HUES48 (cell line): ENCODE results near the gene SLC4A4.

Source experiments
- H3K27ac ChIP-seq: one replicate; pipeline ENCODE4 v1.7.0; 2013; ENCODE audit warnings: low read depth, low read length, inconsistent platforms
- H3K27me3 ChIP-seq: 2 replicates; pipeline ENCODE4 v1.6.1; 2013; ENCODE audit warnings: mild to moderate bottlenecking, low read length; ENCODE audit not compliant: control insufficient read depth, insufficient read depth
- H3K36me3 ChIP-seq: 2 replicates; pipeline ENCODE4 v1.6.1; 2013; ENCODE audit warnings: low read length; ENCODE audit not compliant: control insufficient read depth, insufficient read depth
- H3K4me1 ChIP-seq: 2 replicates; pipeline ENCODE4 v1.6.1; 2013; ENCODE audit warnings: mild to moderate bottlenecking, low read length; ENCODE audit not compliant: control insufficient read depth, insufficient read depth
- H3K4me3 ChIP-seq: 2 replicates; pipeline ENCODE4 v1.5.1; 2013; ENCODE audit warnings: mild to moderate bottlenecking, low read depth, low read length
- H3K9ac ChIP-seq: 2 replicates; pipeline ENCODE4 v1.6.1; 2013; ENCODE audit warnings: mild to moderate bottlenecking, low read depth, low read length, moderate library complexity
- H3K9me3 ChIP-seq: 2 replicates; pipeline ENCODE4 v1.6.1; 2013; ENCODE audit warnings: low read length; ENCODE audit not compliant: control insufficient read depth, insufficient read depth

The SLC4A4 gene

GRCh38 chr4:71498002-71498401 lies 159.2 kb downstream of the SLC4A4 start:
- Histone ChIP-seq H3K4me3 (no peak overlapping the region), H3K9ac (no peak overlapping the region), H3K9me3 (no peaks in the 10 kb centered on the region), H3K27ac (no peak overlapping the region), H3K27me3 (no peaks in the 10 kb centered on the region), H3K36me3 (no peaks in the 10 kb centered on the region), H3K4me1 (no peaks in the 10 kb centered on the region)

GRCh38 chr4:71498625-71499024 lies 159.8 kb downstream of the SLC4A4 start:
- Histone ChIP-seq H3K27ac (no peak overlapping the region), H3K4me3 (no peak overlapping the region)

GRCh38 chr4:71501992-71502391 lies 163.2 kb downstream of the SLC4A4 start:
- H3K9ac ChIP-seq: no peak overlapping the region
- H3K27ac ChIP-seq: no peak overlapping the region
- H3K4me3 ChIP-seq: no peak overlapping the region
- no peaks in the 10 kb centered on the region for H3K4me1 ChIP-seq
- no peaks in the 10 kb centered on the region for H3K9me3 ChIP-seq
- H3K36me3 ChIP-seq: no peaks in the 10 kb centered on the region
- no peaks in the 10 kb centered on the region for H3K27me3 ChIP-seq

More at GRCh38 chr4:71498625-71499024, 159.8 kb downstream of the SLC4A4 start:
- no peaks in the 10 kb centered on the region for H3K9me3 ChIP-seq
- H3K9ac ChIP-seq: no peak overlapping the region
- H3K36me3 ChIP-seq: no peaks in the 10 kb centered on the region
- no peaks in the 10 kb centered on the region for H3K4me1 ChIP-seq
- no peaks in the 10 kb centered on the region for H3K27me3 ChIP-seq

DNA sequence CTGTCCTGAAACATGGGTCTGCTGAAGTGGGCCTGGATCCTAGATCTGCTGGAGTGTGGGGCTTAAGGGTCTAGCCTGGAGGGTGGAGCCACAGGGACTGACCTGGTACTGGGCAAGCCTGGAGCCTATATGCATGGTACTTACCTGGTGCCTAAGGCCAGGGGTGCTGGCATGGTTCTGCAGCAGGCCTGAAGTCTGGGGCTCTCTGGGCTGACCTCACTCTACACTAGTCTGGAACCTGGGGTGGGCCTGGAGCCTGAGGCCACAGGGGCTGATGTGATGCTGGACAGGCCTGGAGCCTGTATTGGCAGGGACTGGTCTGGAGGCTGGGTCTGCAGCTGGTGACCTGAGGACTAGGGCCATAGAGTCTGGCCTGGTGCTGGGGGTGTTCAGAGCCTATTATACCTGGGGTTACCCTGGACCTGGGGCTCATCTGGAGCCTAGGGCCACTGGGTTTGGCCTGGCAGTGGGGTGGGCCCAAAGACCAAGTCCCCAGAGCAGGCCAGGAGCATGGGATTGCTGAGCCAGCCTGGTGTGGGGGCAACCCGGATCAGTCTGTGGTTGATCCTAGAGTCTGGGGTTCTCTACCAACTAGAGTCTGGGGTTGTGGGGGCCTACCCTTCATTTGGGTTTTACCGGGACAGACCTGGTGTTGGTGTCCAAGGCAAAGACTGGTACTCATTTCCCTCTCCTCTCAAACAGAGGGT lies 179.6 kb downstream of the SLC4A4 start:
- H3K27ac ChIP-seq: no peak overlapping the region
- no peak overlapping the region for H3K4me3 ChIP-seq
- no peak overlapping the region for H3K9ac ChIP-seq
- H3K4me1 ChIP-seq: no peaks in the 10 kb centered on the region
- H3K27me3 ChIP-seq: no peaks in the 10 kb centered on the region
- no peaks in the 10 kb centered on the region for H3K9me3 ChIP-seq
- no peaks in the 10 kb centered on the region for H3K36me3 ChIP-seq

DNA sequence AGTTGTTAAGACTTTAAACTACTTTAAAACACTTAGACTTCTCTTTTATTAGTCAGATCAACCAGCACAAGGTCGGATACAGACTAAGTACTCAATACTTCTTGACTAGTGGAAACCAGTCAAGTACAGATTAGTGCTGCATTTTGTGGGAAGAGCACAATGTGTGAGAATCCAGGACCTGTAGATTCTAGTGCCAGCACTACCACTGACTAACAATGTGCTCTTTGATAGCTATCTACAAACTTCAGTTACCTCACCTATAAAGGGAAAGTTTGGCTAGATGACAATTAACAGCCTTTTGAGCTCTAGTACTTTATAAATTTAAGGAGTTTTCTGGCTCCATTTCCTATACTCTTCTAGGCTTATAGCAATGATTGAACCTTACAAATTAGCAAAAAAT lies 181.5 kb downstream of the SLC4A4 start:
- Histone ChIP-seq H3K9ac (no peak overlapping the region), H3K27me3 (no peaks in the 10 kb centered on the region), H3K4me1 (no peaks in the 10 kb centered on the region), H3K27ac (no peak overlapping the region), H3K36me3 (no peaks in the 10 kb centered on the region), H3K4me3 (no peak overlapping the region), H3K9me3 (no peaks in the 10 kb centered on the region)

GRCh38 chr4:71520850-71521249 lies 182.0 kb downstream of the SLC4A4 start:
- Histone ChIP-seq H3K36me3 (no peaks in the 10 kb centered on the region), H3K9ac (no peak overlapping the region), H3K27me3 (no peaks in the 10 kb centered on the region), H3K27ac (no peak overlapping the region), H3K4me1 (no peaks in the 10 kb centered on the region), H3K4me3 (no peak overlapping the region), H3K9me3 (no peaks in the 10 kb centered on the region)

DNA sequence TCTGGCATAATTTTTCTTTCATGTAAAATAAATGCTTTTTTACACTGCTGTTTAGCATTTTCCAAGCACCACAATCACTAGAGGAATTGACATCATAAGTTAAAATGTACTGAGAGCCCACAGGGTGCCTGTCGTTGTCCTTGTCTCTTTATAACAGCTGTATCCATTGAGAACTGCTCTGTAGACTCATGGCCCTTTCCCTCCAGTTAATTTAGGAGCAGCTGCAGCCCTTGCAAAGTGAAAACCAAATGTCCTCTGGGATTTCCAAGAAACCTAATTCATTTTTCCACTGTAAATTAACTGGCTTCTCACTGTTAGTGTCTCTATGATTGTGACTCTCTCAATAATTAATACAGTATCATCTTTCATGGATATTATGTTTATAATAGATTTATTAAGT lies 185.9 kb downstream of the SLC4A4 start:
- Histone ChIP-seq H3K27ac (no peak overlapping the region), H3K9me3 (no peaks in the 10 kb centered on the region), H3K9ac (no peak overlapping the region), H3K4me3 (no peak overlapping the region), H3K36me3 (no peaks in the 10 kb centered on the region), H3K4me1 (peaks cover 12% of the 10 kb centered on the region), H3K27me3 (no peaks in the 10 kb centered on the region)

DNA sequence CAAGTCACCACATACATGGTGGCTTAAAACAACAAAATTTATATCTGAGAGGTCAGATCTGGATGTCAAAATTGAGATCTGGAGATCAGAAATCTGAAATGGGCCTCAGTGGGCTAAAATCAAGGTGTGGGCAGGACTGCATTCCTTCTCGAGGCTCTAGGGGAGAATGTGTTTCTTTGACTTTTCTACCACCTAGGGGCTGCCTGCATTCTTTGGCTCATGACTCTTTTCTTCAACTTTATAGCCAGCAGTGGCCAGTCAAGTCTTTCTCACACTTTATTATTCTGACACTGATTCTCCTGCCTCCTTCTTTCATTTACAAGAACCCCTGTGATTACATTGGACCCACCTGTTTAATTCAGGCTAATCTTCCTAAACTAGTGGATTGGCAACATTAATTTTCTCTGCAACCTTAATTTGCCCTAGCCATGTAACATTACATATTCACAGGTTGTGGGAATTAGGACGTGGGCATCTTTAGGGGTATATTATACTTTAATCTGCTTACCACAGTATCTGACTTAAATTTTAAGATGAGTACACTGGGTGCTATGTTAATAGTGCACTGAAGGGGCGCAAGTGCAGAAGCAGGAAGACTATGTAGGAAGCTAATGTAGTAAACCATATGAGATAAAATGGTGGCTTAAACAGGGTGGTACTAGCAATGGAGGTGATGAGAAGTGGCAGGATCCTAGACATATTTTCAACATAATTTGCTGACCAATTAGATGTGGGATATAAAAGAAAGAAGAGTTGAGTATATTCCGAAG lies 188.0 kb downstream of the SLC4A4 start:
- Histone ChIP-seq H3K9me3 (no peaks in the 10 kb centered on the region), H3K36me3 (no peaks in the 10 kb centered on the region), H3K9ac (no peak overlapping the region), H3K4me1 (peaks cover 12% of the 10 kb centered on the region), H3K27me3 (no peaks in the 10 kb centered on the region), H3K27ac (peak overlapping the region; percentile 68), H3K4me3 (no peak overlapping the region)

DNA sequence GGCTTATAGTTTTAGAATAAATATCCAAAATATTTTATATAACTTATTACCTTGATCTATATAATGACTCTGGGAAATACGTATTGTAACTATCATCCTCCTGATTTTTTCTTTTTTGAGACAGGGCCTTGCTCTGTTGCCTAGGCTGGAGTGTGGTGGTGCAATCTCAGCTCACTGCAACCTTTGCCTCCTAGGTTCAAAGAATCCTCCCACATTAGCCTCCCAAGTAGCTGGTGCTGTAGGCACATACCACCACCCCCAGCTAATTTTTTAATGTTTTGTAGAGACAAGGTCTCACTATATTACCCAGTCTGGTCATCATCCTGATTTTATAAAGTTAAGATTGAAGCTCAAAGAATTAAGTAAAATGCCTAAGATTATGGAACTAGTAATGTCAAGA lies 193.6 kb downstream of the SLC4A4 start:
- no peak overlapping the region for H3K4me3 ChIP-seq
- no peaks in the 10 kb centered on the region for H3K4me1 ChIP-seq

DNA sequence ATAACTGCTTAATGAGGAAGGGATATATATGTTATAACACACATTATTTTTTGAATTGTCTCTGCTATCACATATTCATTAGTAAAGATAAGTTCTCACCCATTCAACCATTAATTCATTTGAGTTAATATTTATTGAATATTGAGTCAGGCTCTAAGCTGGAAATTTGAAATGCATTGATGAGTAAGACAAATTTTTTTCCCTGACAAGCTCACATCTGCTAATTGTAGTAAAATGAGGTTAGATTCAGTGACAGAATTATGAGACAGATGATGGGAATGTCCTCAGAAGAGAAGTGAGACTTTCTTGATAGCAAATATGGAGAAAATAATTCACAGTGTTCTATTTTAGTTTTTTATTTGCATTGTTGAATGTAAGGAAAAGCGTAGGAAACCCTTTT lies 194.3 kb downstream of the SLC4A4 start:
- H3K27me3 ChIP-seq: no peaks in the 10 kb centered on the region

More for the DNA sequence above, 193.6 kb downstream of the SLC4A4 start:
- Histone ChIP-seq H3K36me3 (no peaks in the 10 kb centered on the region), H3K27ac (no peak overlapping the region), H3K9me3 (no peaks in the 10 kb centered on the region), H3K9ac (no peak overlapping the region), H3K27me3 (no peaks in the 10 kb centered on the region)

GRCh38 chr4:71537551-71538065 lies 198.8 kb downstream of the SLC4A4 start:
- no peak overlapping the region for H3K9ac ChIP-seq
- H3K27ac ChIP-seq: no peak overlapping the region
- no peak overlapping the region for H3K4me3 ChIP-seq
- no peaks in the 10 kb centered on the region for H3K4me1 ChIP-seq
- H3K36me3 ChIP-seq: no peaks in the 10 kb centered on the region
- no peaks in the 10 kb centered on the region for H3K9me3 ChIP-seq
- H3K27me3 ChIP-seq: no peaks in the 10 kb centered on the region

More for the DNA sequence above, 194.3 kb downstream of the SLC4A4 start:
- H3K27ac ChIP-seq: no peak overlapping the region
- H3K4me3 ChIP-seq: no peak overlapping the region
- no peaks in the 10 kb centered on the region for H3K36me3 ChIP-seq
- no peaks in the 10 kb centered on the region for H3K4me1 ChIP-seq
- no peaks in the 10 kb centered on the region for H3K9me3 ChIP-seq
- no peak overlapping the region for H3K9ac ChIP-seq
